IPS DF 6.9 (cell line): ENCODE measurements around the gene ZNF185.

Experiments used
- DNase-seq: peaks from one replicate; pipeline ENCODE4 v3.0.0-alpha.2; 2013; ENCODE audit warnings: low read depth, low spot score
- H3K27ac ChIP-seq: one replicate; pipeline ENCODE4 v1.5.1; 2013; ENCODE audit warnings: low read length, control low read depth
- H3K27me3 ChIP-seq: 2 replicates; pipeline ENCODE4 v1.6.1; 2013; ENCODE audit warnings: mild to moderate bottlenecking, low read length; ENCODE audit not compliant: control insufficient read depth, insufficient read depth
- H3K36me3 ChIP-seq: 2 replicates; pipeline ENCODE4 v1.6.1; 2013; ENCODE audit warnings: low read length; ENCODE audit not compliant: control insufficient read depth, insufficient read depth
- H3K4me1 ChIP-seq: 2 replicates; pipeline ENCODE4 v1.6.1; 2013; ENCODE audit warnings: low read length; ENCODE audit not compliant: control insufficient read depth, insufficient read depth
- H3K4me3 ChIP-seq: 2 replicates; pipeline ENCODE4 v1.5.1; 2013; ENCODE audit warnings: mild to moderate bottlenecking, low read length
- H3K9me3 ChIP-seq: 2 replicates; pipeline ENCODE4 v1.6.1; 2013; ENCODE audit warnings: low read length, inconsistent platforms; ENCODE audit not compliant: control insufficient read depth, insufficient read depth
- WGBS: extraction: QIAGEN DNeasy Blood & Tissue Kit; methylation state at CpG from one replicate; pipeline ENCODE4 v1.1.7; 2013; ENCODE audit warnings: mixed read lengths, missing lambda C conversion rate; ENCODE audit not compliant: insufficient read length, insufficient coverage; 5-methylcytosine and 5-hydroxymethylcytosine counted together

The ZNF185 gene

DNA sequence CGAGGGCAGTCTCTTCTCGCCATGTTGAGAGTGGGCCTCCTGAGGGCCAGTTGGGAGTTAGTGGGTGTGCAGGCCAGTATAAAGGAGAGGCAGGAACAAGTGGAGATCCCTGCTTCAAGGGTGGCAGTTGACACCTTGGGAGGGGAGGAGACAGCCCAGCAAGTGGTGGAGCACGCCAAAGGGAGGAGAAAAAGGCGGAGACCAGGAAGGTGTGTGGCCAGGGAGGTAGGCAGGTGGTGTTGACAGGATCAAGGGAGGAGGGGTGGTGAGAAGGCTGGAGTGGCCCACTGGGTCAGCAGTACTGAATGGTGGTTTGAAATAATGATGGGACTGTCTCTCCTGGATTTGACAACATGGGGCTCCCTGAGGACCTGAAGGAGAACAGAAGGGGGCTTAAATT is 32.6 kb downstream of the ZNF185 start:
- H3K36me3 ChIP-seq = no peaks in the 10 kb centered on the region; the same call in 1 of the 2 replicates
- H3K9me3 ChIP-seq = no peaks in the 10 kb centered on the region
- no peak for DNase-seq
- H3K27me3 ChIP-seq = no peaks in the 10 kb centered on the region
- WGBS = no CpG with 5 or more reads among the region's 4 CpGs
- H3K4me1 ChIP-seq = peaks cover 1% of the 10 kb centered on the region; the same call in 1 of the 2 replicates
- no peak overlapping the region for H3K4me3 ChIP-seq
- no peak overlapping the region for H3K27ac ChIP-seq

- no peak overlapping the region for H3K27ac ChIP-seq
- no peaks in the 10 kb centered on the region for H3K9me3 ChIP-seq
- WGBS = no CpG with 5 or more reads among the region's 6 CpGs
- no peak for DNase-seq
- H3K36me3 ChIP-seq = no peaks in the 10 kb centered on the region; the same call in 1 of the 2 replicates
- no peak overlapping the region for H3K4me3 ChIP-seq
- no peaks in the 10 kb centered on the region for H3K27me3 ChIP-seq
- H3K4me1 ChIP-seq = no peaks in the 10 kb centered on the region
Observed at GRCh38 chrX:152932144-152932543, 34.3 kb downstream of the ZNF185 start.

GRCh38 chrX:152932598-152933175 is 34.8 kb downstream of the ZNF185 start:
- Histone ChIP-seq H3K9me3 (no peaks in the 10 kb centered on the region), H3K4me3 (no peak overlapping the region), H3K36me3 (no peaks in the 10 kb centered on the region; the same call in 1 of the 2 replicates), H3K27me3 (no peaks in the 10 kb centered on the region), H3K4me1 (no peaks in the 10 kb centered on the region), H3K27ac (no peak overlapping the region)
- WGBS = no CpG with 5 or more reads among the region's 8 CpGs
- no peak for DNase-seq

DNA sequence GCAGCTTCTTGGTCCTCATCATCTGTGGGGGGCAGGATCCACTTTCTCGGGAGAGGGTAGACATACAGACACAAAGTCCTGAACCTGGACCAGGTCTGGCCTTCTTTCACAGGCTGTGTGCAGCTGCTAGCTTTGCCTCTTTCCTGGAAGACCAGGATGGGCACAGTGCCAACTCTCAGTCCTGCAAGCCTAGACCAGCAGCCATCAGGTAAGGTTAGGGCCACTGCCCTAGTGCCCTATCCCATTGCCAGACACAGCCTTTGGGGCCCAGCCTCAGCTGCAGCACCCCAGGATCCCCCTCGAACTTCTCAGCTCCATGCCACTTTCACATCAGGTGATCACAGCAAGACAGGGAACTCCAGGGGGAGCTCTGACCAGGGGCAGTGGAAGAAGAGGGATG is 38.4 kb downstream of the ZNF185 start:
- no peaks in the 10 kb centered on the region for H3K27me3 ChIP-seq
- H3K4me1 ChIP-seq = no peaks in the 10 kb centered on the region; the same call in 1 of the 2 replicates
- H3K36me3 ChIP-seq = no peaks in the 10 kb centered on the region; the same call in 1 of the 2 replicates
- H3K4me3 ChIP-seq = no peak overlapping the region
- WGBS = no CpG with 5 or more reads among the region's 2 CpGs
- H3K9me3 ChIP-seq = no peaks in the 10 kb centered on the region
- H3K27ac ChIP-seq = no peak overlapping the region
- DNase-seq = no peak

DNA sequence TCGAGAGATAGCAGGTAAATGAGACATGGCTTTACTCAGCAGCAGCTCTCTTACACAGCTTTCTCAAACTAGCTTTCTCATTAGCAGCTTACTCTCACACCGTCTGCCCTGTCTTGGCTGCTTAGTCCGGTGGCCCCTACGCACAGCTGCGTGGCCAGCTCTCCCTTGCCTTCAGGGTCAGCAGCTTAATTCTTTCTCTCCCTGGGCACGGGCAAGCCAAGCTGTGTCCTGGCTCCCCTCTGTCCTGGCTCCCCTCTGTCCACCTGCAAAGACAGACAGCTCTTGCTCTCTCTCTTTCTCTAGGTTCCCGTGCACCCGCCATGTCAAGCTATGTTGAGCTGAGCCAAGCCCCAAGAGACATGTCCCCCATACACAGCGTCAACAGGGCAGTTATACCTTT is 39.4 kb downstream of the ZNF185 start:
- no peak for DNase-seq
- Histone ChIP-seq H3K27ac (no peak overlapping the region), H3K27me3 (no peaks in the 10 kb centered on the region), H3K4me3 (no peak overlapping the region), H3K9me3 (no peaks in the 10 kb centered on the region), H3K4me1 (no peaks in the 10 kb centered on the region; the same call in 1 of the 2 replicates), H3K36me3 (no peaks in the 10 kb centered on the region; the same call in 1 of the 2 replicates)
- no CpG with 5 or more reads among the region's 9 CpGs for WGBS

DNA sequence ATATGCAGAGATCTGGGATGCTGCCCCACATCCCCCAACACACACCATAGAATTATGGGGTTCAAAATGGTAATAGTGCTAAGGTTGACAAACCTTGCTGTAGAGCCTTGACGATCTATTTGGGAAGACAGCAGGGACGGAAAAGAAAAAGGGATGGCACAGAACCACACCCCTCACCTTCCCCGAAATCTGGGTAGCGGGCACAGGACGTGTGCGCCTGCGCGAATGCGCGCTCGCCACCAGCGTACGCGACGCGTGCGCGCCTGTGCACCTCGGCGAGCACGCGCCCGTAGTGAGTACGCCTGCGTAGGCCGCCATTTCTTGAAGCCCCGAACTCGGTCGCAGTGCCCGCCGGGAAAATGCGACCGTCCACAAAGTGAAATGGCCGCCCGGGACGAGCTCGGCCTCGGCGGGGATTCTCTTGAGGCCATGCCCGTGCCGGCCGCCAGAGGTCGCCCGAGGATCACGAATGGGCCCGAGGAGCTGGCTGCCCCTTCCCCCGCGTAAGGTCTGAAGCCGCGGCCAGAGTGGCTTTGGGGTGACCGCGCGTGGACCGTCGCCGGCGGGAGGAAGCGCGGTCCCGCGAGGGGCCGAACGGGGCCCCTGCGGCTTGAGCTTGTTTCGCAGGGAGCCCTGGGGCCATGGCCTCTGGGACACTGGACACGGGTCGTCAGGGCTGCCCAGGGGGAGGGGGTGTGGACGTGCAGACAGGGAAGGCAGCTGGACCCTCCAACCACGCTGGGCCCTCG is 43.6 kb downstream of the ZNF185 start:
- no peaks in the 10 kb centered on the region for H3K9me3 ChIP-seq
- no CpG with 5 or more reads among the region's 70 CpGs for WGBS
- H3K36me3 ChIP-seq = no peaks in the 10 kb centered on the region
- H3K27ac ChIP-seq = no peak overlapping the region
- H3K4me1 ChIP-seq = no peaks in the 10 kb centered on the region; the same call in 1 of the 2 replicates
- H3K4me3 ChIP-seq = peak overlapping the region; percentile 50; the same call in 1 of the 2 replicates
- DNase-seq = peak; percentile 22
- no peaks in the 10 kb centered on the region for H3K27me3 ChIP-seq

- H3K4me3 ChIP-seq = peak overlapping the region; percentile 50; the same call in 1 of the 2 replicates
- DNase-seq = no peak
- no peaks in the 10 kb centered on the region for H3K36me3 ChIP-seq
- no peaks in the 10 kb centered on the region; the same call in 1 of the 2 replicates for H3K4me1 ChIP-seq
- H3K9me3 ChIP-seq = no peaks in the 10 kb centered on the region
- no peaks in the 10 kb centered on the region for H3K27me3 ChIP-seq
- no CpG with 5 or more reads among the region's 11 CpGs for WGBS
- no peak overlapping the region for H3K27ac ChIP-seq
Observed at GRCh38 chrX:152942077-152942442, 44.2 kb downstream of the ZNF185 start.

GRCh38 chrX:152943826-152944225 is 46.0 kb downstream of the ZNF185 start:
- H3K4me1 ChIP-seq = no peaks in the 10 kb centered on the region; the same call in 1 of the 2 replicates
- H3K4me3 ChIP-seq = no peak overlapping the region
- no peaks in the 10 kb centered on the region for H3K27me3 ChIP-seq
- no CpG with 5 or more reads among the region's 1 CpG for WGBS
- H3K9me3 ChIP-seq = no peaks in the 10 kb centered on the region
- DNase-seq = no peak
- H3K27ac ChIP-seq = no peak overlapping the region
- H3K36me3 ChIP-seq = no peaks in the 10 kb centered on the region; the same call in 1 of the 2 replicates

GRCh38 chrX:152945021-152945979 is 47.4 kb downstream of the ZNF185 start:
- Histone ChIP-seq H3K4me3 (no peak overlapping the region), H3K27me3 (no peaks in the 10 kb centered on the region), H3K4me1 (no peaks in the 10 kb centered on the region; the same call in 1 of the 2 replicates), H3K27ac (no peak overlapping the region), H3K36me3 (no peaks in the 10 kb centered on the region; the same call in 1 of the 2 replicates), H3K9me3 (no peaks in the 10 kb centered on the region)
- no peak for DNase-seq
- WGBS = no CpG with 5 or more reads among the region's 11 CpGs

DNA sequence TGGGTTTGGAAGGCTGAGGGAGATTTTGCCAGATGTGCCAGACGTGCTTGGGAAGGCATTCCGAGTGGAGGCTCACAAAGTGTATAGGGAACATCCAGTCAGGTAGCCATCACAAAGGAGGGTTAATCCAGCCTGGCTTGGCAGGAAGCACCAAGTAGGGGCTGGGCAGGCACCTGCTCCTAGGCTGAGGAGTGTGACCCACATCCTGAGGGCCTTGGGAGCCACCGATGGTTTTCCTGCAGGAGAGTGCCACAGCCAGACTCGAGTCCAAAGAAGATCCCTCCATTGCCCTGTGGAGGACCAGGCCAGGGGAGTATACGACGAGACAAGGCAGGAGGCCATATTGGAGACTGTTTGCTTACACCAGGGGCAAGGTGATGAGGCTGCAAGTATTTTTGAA is 48.8 kb downstream of the ZNF185 start:
- Histone ChIP-seq H3K27me3 (no peaks in the 10 kb centered on the region), H3K36me3 (no peaks in the 10 kb centered on the region; the same call in 1 of the 2 replicates), H3K4me1 (no peaks in the 10 kb centered on the region), H3K27ac (no peak overlapping the region), H3K9me3 (no peaks in the 10 kb centered on the region), H3K4me3 (no peak overlapping the region)
- no CpG with 5 or more reads among the region's 6 CpGs for WGBS
- no peak for DNase-seq
